GM21447 (cell line): Measurements from ENCODE around the gene PARD3.

Source experiments
- ATAC-seq: cut with Tn5 transposase; IDR thresholded peaks from one replicate; pipeline ENCODE4 v1.9.1; 2021; ENCODE audit not compliant: unreplicated experiment

The PARD3 gene

GRCh38 chr10:34181553-34182300 lies 633.4 kb downstream of the PARD3 start:
- no peak for ATAC-seq

- ATAC-seq = no peak
Measured at GRCh38 chr10:34180749-34181148, 634.3 kb downstream of the PARD3 start.

- ATAC-seq = no peak
Measured at GRCh38 chr10:34179280-34179679, 635.8 kb downstream of the PARD3 start.

GRCh38 chr10:34178756-34179155 lies 636.3 kb downstream of the PARD3 start:
- no peak for ATAC-seq

- no peak for ATAC-seq
Measured at GRCh38 chr10:34178196-34178595, 636.9 kb downstream of the PARD3 start.

- no peak for ATAC-seq
Measured at GRCh38 chr10:34177445-34177844, 637.7 kb downstream of the PARD3 start.

GRCh38 chr10:34176351-34176750 lies 638.7 kb downstream of the PARD3 start:
- no peak for ATAC-seq

GRCh38 chr10:34175121-34175520 lies 640.0 kb downstream of the PARD3 start:
- ATAC-seq = no peak

GRCh38 chr10:34172936-34173533 lies 642.1 kb downstream of the PARD3 start:
- no peak for ATAC-seq

GRCh38 chr10:34171957-34172527 lies 643.1 kb downstream of the PARD3 start:
- no peak for ATAC-seq

GRCh38 chr10:34169677-34170076 lies 645.4 kb downstream of the PARD3 start:
- no peak for ATAC-seq

GRCh38 chr10:34169131-34169530 lies 646.0 kb downstream of the PARD3 start:
- no peak for ATAC-seq

- no peak for ATAC-seq
Measured at GRCh38 chr10:34168439-34168838, 646.7 kb downstream of the PARD3 start.

- ATAC-seq = no peak
Measured at GRCh38 chr10:34166823-34167222, 648.3 kb downstream of the PARD3 start.

GRCh38 chr10:34166354-34166753 lies 648.7 kb downstream of the PARD3 start:
- no peak for ATAC-seq

- no peak for ATAC-seq
Measured at GRCh38 chr10:34164029-34164428, 651.1 kb downstream of the PARD3 start.

- ATAC-seq = no peak
Measured at GRCh38 chr10:34163075-34163905, 651.8 kb downstream of the PARD3 start.

GRCh38 chr10:34161777-34162370 lies 653.2 kb downstream of the PARD3 start:
- no peak for ATAC-seq

- ATAC-seq = no peak
Measured at GRCh38 chr10:34160595-34160994, 654.5 kb downstream of the PARD3 start.

- ATAC-seq = no peak
Measured at GRCh38 chr10:34157501-34157900, 657.6 kb downstream of the PARD3 start.

GRCh38 chr10:34156781-34157425 lies 658.2 kb downstream of the PARD3 start:
- ATAC-seq = no peak
